ENCODE measurements around the gene WHRN. TPM values are rescaled to one million over a fixed set of nuclear protein-coding genes. Genes with fewer than 3 reads are reported as not detected.

WHRN gene
- total RNA-seq, 1 experiment from 2014 or later: 9.4 TPM

GRCh38 chr9:114370251-114370967 lies 134.9 kb downstream of the WHRN start:
- BruUV-seq (replicated peaks): no TSS peak
- H3K4me1 Mint-ChIP-seq (ENCODE audit: insufficient read depth, unreplicated experiment): peaks cover 22% of the 10 kb centered on the region
- TF ChIP-seq CTCF (IDR thresholded peaks at IDR 0.05; ENCODE audit: unreplicated experiment): no peak
- no peak overlapping the region for H3K4me3 Mint-ChIP-seq (ENCODE audit: unreplicated experiment)
- intact Hi-C loops (cut with micrococcal nuclease): no loop called here
- CTCF ChIA-PET: interaction anchor here (0.5 to 0.6 kb wide), 2 partner anchors 63 to 78 kb away, joined by 3 read pairs; no protein-coding TSS in a partner anchor
- H3K9me3 Mint-ChIP-seq (ENCODE audit: unreplicated experiment): no peaks in the 10 kb centered on the region
- no peak overlapping the region for H3K27ac Mint-ChIP-seq (ENCODE audit: low read depth, unreplicated experiment)
- no peak for DNase-seq (ENCODE audit: unreplicated experiment)
- no peaks in the 10 kb centered on the region for H3K36me3 Mint-ChIP-seq (ENCODE audit: insufficient read depth, unreplicated experiment)
- POLR2A ChIA-PET: interaction anchor here (1.2 kb wide), 1 partner anchor 17 kb away, joined by 3 read pairs; the partner anchor contains the start of gene AKNA
- H3K27me3 Mint-ChIP-seq (ENCODE audit: insufficient read depth, unreplicated experiment): no peaks in the 10 kb centered on the region

GRCh38 chr9:114369216-114370130 lies 135.8 kb downstream of the WHRN start:
- no peaks in the 10 kb centered on the region for H3K36me3 Mint-ChIP-seq (ENCODE audit: insufficient read depth, unreplicated experiment)
- ChIA-PET POLR2A (interaction anchor here (1.7 kb wide), 1 partner anchor 15 kb away, joined by 6 read pairs; no protein-coding TSS in a partner anchor), CTCF (interaction anchor here (0.6 to 1.2 kb wide), 2 partner anchors 16 to 65 kb away, joined by 3 to 4 read pairs; no protein-coding TSS in a partner anchor)
- no peak overlapping the region for H3K4me3 Mint-ChIP-seq (ENCODE audit: unreplicated experiment)
- BruUV-seq (replicated peaks): no TSS peak
- intact Hi-C loops (cut with micrococcal nuclease): no loop called here
- no peak for DNase-seq (ENCODE audit: unreplicated experiment)
- no peaks in the 10 kb centered on the region for H3K9me3 Mint-ChIP-seq (ENCODE audit: unreplicated experiment)
- no peaks in the 10 kb centered on the region for H3K27me3 Mint-ChIP-seq (ENCODE audit: insufficient read depth, unreplicated experiment)
- TF ChIP-seq CTCF (IDR thresholded peaks at IDR 0.05; ENCODE audit: unreplicated experiment): no peak
- H3K4me1 Mint-ChIP-seq (ENCODE audit: insufficient read depth, unreplicated experiment): peaks cover 26% of the 10 kb centered on the region
- H3K27ac Mint-ChIP-seq (ENCODE audit: low read depth, unreplicated experiment): no peak overlapping the region

- no peak for TF ChIP-seq CTCF (IDR thresholded peaks at IDR 0.05; ENCODE audit: unreplicated experiment)
- Mint-ChIP-seq H3K4me3 (ENCODE audit: unreplicated experiment) (no peak overlapping the region), H3K9me3 (ENCODE audit: unreplicated experiment) (no peaks in the 10 kb centered on the region), H3K27me3 (ENCODE audit: insufficient read depth, unreplicated experiment) (no peaks in the 10 kb centered on the region), H3K4me1 (ENCODE audit: insufficient read depth, unreplicated experiment) (peaks cover 36% of the 10 kb centered on the region), H3K36me3 (ENCODE audit: insufficient read depth, unreplicated experiment) (no peaks in the 10 kb centered on the region), H3K27ac (ENCODE audit: low read depth, unreplicated experiment) (no peak overlapping the region)
- intact Hi-C loops (cut with micrococcal nuclease): no loop called here
- BruUV-seq (replicated peaks): no TSS peak
- ChIA-PET POLR2A (interaction anchor here (0.5 to 1.7 kb wide), 2 partner anchors 17 to 23 kb away, joined by 3 to 6 read pairs; no protein-coding TSS in a partner anchor), CTCF (interaction anchor here (0.6 to 1.3 kb wide), 5 partner anchors 17 to 38 kb away, joined by 3 to 4 read pairs (median 3); no protein-coding TSS in a partner anchor)
- no peak for DNase-seq (ENCODE audit: unreplicated experiment)
Measured at GRCh38 chr9:114367772-114368569, 137.3 kb downstream of the WHRN start.

All from MCF 10A (cell line).